WERI-Rb-1 (cell line): ENCODE data around the gene CYP4F11.

Experiments used
- DNase-seq: peaks from one replicate; pipeline ENCODE4 v3.0.0-alpha.2; 2020
- H3K27ac ChIP-seq: fragments of 250-450 bp; sonication (Bioruptor Pico); 2 replicates; pipeline ENCODE4 v1.5.1; 2020; ENCODE audit warnings: mild to moderate bottlenecking, moderate library complexity
- H3K27me3 ChIP-seq: fragments of 250-450 bp; sonication (Bioruptor Pico); 2 replicates; pipeline ENCODE4 v1.5.1; 2021; ENCODE audit warnings: mild to moderate bottlenecking, low read depth, moderate library complexity; ENCODE audit not compliant: insufficient read depth, severe bottlenecking
- H3K36me3 ChIP-seq: fragments of 250-450 bp; sonication (Bioruptor Pico); 2 replicates; pipeline ENCODE4 v1.5.1; 2020; ENCODE audit warnings: mild to moderate bottlenecking, moderate library complexity
- H3K4me3 ChIP-seq: 2 replicates; pipeline ENCODE4 v1.5.1; 2011; ENCODE audit warnings: low read depth, mild to moderate bottlenecking, control low read depth, low read length
- H3K9me3 ChIP-seq: fragments of 250-450 bp; sonication (Bioruptor Pico); 2 replicates; pipeline ENCODE4 v1.5.1; 2021; ENCODE audit warnings: mild to moderate bottlenecking, moderate library complexity; ENCODE audit not compliant: severe bottlenecking
- CTCF ChIP-seq: IDR thresholded peaks from 2 replicates; pipeline ENCODE4 v1.5.1; 2011; ENCODE audit warnings: low read depth, mild to moderate bottlenecking, control low read depth, inconsistent platforms, low read length

CYP4F11 gene

GRCh38 chr19:15928321-15928720 lies 6.0 kb downstream of the CYP4F11 start:
- no peak for DNase-seq
- H3K4me3 ChIP-seq, result no peak overlapping the region
- no peaks in the 10 kb centered on the region for H3K36me3 ChIP-seq
- peaks cover 38% of the 10 kb centered on the region for H3K27me3 ChIP-seq
- TF ChIP-seq CTCF, result no peak
- peaks cover 3% of the 10 kb centered on the region for H3K9me3 ChIP-seq
- H3K27ac ChIP-seq, result no peak overlapping the region

- peaks cover 3% of the 10 kb centered on the region for H3K9me3 ChIP-seq
- H3K27me3 ChIP-seq, result peaks cover 55% of the 10 kb centered on the region
- no peak for DNase-seq
- TF ChIP-seq CTCF, result no peak
- H3K4me3 ChIP-seq, result no peak overlapping the region
- H3K27ac ChIP-seq, result no peak overlapping the region
- no peaks in the 10 kb centered on the region for H3K36me3 ChIP-seq
Observed at GRCh38 chr19:15926484-15926883, 7.8 kb downstream of the CYP4F11 start.

GRCh38 chr19:15923702-15924101 lies 10.6 kb downstream of the CYP4F11 start:
- no peaks in the 10 kb centered on the region for H3K36me3 ChIP-seq
- H3K9me3 ChIP-seq, result peaks cover 3% of the 10 kb centered on the region
- no peak overlapping the region for H3K27ac ChIP-seq
- no peak overlapping the region for H3K4me3 ChIP-seq
- TF ChIP-seq CTCF, result no peak
- no peak for DNase-seq
- peaks cover 55% of the 10 kb centered on the region for H3K27me3 ChIP-seq

GRCh38 chr19:15922021-15922420 lies 12.3 kb downstream of the CYP4F11 start:
- no peak for DNase-seq
- Histone ChIP-seq H3K27ac (no peak overlapping the region), H3K36me3 (no peaks in the 10 kb centered on the region), H3K4me3 (no peak overlapping the region), H3K9me3 (peaks cover 3% of the 10 kb centered on the region), H3K27me3 (peaks cover 54% of the 10 kb centered on the region)
- TF ChIP-seq CTCF, result no peak

GRCh38 chr19:15919243-15919642 lies 15.1 kb downstream of the CYP4F11 start:
- peaks cover 8% of the 10 kb centered on the region for H3K9me3 ChIP-seq
- no peaks in the 10 kb centered on the region for H3K36me3 ChIP-seq
- H3K27ac ChIP-seq, result no peak overlapping the region
- DNase-seq, result no peak
- TF ChIP-seq CTCF, result no peak
- peaks cover 50% of the 10 kb centered on the region for H3K27me3 ChIP-seq
- H3K4me3 ChIP-seq, result no peak overlapping the region

GRCh38 chr19:15915109-15915508 lies 19.2 kb downstream of the CYP4F11 start:
- no peaks in the 10 kb centered on the region for H3K36me3 ChIP-seq
- TF ChIP-seq CTCF, result no peak
- H3K27me3 ChIP-seq, result peaks cover 46% of the 10 kb centered on the region
- no peak overlapping the region for H3K4me3 ChIP-seq
- H3K9me3 ChIP-seq, result peaks cover 8% of the 10 kb centered on the region
- H3K27ac ChIP-seq, result no peak overlapping the region
- DNase-seq, result no peak
